ENCODE measurements around the gene DCANP1.

DNA sequence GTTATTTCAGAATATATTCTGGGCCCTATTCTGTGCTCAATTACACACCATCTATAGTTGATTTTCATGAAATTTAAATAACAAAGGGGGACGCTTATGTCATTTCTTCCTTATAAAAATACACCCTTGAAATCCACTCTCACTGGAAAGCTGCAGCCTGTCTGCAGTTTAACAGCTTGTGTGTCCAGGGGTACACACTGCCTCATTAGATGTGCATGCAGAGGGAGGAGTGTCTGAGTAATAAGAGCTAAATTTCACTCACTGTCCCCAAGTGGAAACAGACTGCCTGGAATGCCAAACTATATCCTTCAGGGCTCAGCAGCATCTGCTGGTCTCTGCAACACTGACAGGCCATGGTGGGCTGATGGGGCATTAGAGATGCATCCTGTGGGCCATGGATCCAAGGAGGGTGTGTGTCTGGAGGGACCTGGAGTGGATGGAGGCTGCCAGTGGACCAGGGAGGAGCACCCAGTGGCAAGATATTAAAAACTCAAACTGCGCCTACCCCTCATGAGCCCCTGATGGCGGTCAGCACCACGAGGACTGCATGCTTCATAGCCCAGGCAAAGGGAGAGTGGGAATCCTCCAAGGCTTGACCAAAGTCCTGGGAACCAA is 20.8 kb upstream of the DCANP1 start:
- TF ChIP-seq POLR2AphosphoS5 (IDR thresholded peaks at IDR 0.05; ENCODE audit: insufficient read depth, low read depth, low read length) (no peak), POLR2A (IDR thresholded peaks at IDR 0.05; ENCODE audit: low read depth, low read length) (no peak), EZH2 (IDR thresholded peaks at IDR 0.05; ENCODE audit: borderline replicate concordance, low read depth, low read length, severe bottlenecking) (no peak), MYC (IDR thresholded peaks at IDR 0.05; ENCODE audit: low read depth, low read length) (no peak)
- TF ChIP-seq, protein P1, sequence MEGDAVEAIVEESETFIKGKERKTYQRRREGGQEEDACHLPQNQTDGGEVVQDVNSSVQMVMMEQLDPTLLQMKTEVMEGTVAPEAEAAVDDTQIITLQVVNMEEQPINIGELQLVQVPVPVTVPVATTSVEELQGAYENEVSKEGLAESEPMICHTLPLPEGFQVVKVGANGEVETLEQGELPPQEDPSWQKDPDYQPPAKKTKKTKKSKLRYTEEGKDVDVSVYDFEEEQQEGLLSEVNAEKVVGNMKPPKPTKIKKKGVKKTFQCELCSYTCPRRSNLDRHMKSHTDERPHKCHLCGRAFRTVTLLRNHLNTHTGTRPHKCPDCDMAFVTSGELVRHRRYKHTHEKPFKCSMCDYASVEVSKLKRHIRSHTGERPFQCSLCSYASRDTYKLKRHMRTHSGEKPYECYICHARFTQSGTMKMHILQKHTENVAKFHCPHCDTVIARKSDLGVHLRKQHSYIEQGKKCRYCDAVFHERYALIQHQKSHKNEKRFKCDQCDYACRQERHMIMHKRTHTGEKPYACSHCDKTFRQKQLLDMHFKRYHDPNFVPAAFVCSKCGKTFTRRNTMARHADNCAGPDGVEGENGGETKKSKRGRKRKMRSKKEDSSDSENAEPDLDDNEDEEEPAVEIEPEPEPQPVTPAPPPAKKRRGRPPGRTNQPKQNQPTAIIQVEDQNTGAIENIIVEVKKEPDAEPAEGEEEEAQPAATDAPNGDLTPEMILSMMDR (IDR thresholded peaks at IDR 0.05; ENCODE audit: extremely low read depth in 1 of 2, insufficient read depth in 1 of 2, low read depth in 1 of 2, low read length in 2 of 2) = no peak

Data from endothelial cell of umbilical vein (primary cell).